Ovary (tissue), 3 donors: ENCODE measurements around the gene RXYLT1.

Experiments used
- EP300 ChIP-seq: sonication (generic); formaldehyde crosslinking; IDR thresholded peaks from one replicate; pipeline ENCODE4 v1.6.1; 2017; ENCODE audit warnings: antibody characterized with exemption
- POLR2A ChIP-seq: fragments of 450-650 bp; IDR thresholded peaks from one replicate; pipeline ENCODE4 v1.6.1; 2017; ENCODE audit warnings: antibody characterized with exemption, mild to moderate bottlenecking, moderate library complexity
- TF ChIP-seq, protein P1 (sequence below), 3 donors: fragments of 450-650 bp in 2 of 3; fragments of 200-600 bp in 1 of 3; IDR thresholded peaks; one replicate each; pipeline versions ENCODE4 v1.5.1 to v1.8.0; 2016 to 2022; ENCODE audit warnings: antibody characterized with exemption in 3 of 3, mild to moderate bottlenecking in 1 of 3
- donor health status: DM: no; HTN: no; CAD: no.

DNA sequence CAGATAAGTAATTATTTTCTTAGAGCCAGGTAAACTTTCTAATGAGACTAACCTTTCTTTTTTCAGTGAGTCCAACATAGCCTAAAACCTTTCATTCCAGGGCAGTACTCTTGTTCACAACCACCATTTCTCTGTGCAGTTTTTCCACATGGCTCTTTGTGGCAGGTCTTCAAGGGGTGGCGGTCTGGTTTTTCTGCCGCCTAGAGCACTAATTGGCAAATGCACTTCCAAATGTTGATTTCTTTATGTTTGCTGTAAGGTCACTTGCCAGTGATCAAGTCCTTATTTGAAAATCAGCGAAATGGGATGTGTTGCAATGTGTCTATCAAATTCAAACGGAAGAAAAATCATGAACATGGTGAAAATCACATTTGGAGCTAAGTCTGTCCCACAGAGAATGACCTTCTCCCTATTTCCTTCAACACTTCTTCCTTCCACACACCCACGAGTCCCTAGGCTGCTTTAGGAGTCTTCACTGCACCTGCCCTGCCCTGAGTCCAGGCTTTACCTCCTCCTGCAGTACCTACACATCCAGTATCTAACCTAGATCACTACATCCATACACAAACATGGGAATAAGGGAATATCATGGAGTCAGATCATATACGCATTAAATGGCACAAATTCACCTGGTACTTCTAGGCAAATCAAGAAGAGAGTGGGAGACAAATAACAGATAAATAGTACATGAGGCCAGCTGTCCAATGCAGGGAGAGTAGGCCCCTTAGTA lies 66.7 kb downstream of the RXYLT1 start:
- TF ChIP-seq, protein P1, sequence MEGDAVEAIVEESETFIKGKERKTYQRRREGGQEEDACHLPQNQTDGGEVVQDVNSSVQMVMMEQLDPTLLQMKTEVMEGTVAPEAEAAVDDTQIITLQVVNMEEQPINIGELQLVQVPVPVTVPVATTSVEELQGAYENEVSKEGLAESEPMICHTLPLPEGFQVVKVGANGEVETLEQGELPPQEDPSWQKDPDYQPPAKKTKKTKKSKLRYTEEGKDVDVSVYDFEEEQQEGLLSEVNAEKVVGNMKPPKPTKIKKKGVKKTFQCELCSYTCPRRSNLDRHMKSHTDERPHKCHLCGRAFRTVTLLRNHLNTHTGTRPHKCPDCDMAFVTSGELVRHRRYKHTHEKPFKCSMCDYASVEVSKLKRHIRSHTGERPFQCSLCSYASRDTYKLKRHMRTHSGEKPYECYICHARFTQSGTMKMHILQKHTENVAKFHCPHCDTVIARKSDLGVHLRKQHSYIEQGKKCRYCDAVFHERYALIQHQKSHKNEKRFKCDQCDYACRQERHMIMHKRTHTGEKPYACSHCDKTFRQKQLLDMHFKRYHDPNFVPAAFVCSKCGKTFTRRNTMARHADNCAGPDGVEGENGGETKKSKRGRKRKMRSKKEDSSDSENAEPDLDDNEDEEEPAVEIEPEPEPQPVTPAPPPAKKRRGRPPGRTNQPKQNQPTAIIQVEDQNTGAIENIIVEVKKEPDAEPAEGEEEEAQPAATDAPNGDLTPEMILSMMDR (IDR thresholded peaks at IDR 0.05): no peak
- TF ChIP-seq POLR2A (no peak), EP300 (no peak)
